IMR-90 (cell line): Measurements from ENCODE around the gene NCOA5. TPM values are rescaled to one million over a fixed set of nuclear protein-coding genes. Genes with fewer than 3 reads are reported as not detected.

ENCODE experiments used
- ATAC-seq: fragments of 200-7000 bp; cut with Tn5 transposase; 2 replicates; pipeline ENCODE4 v1.9.1; 2020; ENCODE audit warnings: low read depth, mild to moderate bottlenecking, moderate library complexity
- BruUV-seq: library from RNA; stranded (reverse); fragments of 400-500 nt; replicated peaks from 2 replicates; lab custom pipeline; 2021; lab: Mats Ljungman, UMichigan
- CTCF ChIA-PET: fragments of 300-600 bp; formaldehyde crosslinking; extraction: SDS; loops from one replicate; lab custom pipeline; 2021; ENCODE audit warnings: antibody characterized with exemption; lab: Yijun Ruan, JAX
- POLR2A ChIA-PET: fragments of 300-600 bp; sonication (Branson Sonifier 250); formaldehyde crosslinking; loops from one replicate; lab custom pipeline; 2022; ENCODE audit warnings: antibody characterized with exemption; ENCODE audit not compliant: unreplicated experiment; lab: Charles Lee
- DNase-seq: peaks from one replicate; pipeline ENCODE4 v3.0.0; 2013
- H2AFZ ChIP-seq: replicated peaks from 2 replicates; pipeline ENCODE3; 2013; ENCODE audit warnings: low read length, mild to moderate bottlenecking; ENCODE audit not compliant: poor library complexity
- H2AK5ac ChIP-seq: 2 replicates; pipeline ENCODE4 v1.6.1; 2013; ENCODE audit warnings: low read depth, low read length, inconsistent platforms
- H2AK9ac ChIP-seq: replicated peaks from 2 replicates; pipeline ENCODE3; 2013; ENCODE audit warnings: mild to moderate bottlenecking, low read depth, low read length, moderate library complexity; ENCODE audit not compliant: poor library complexity
- H2BK120ac ChIP-seq: 2 replicates; pipeline ENCODE4 v1.6.1; 2013; ENCODE audit warnings: low read depth, low read length, inconsistent platforms
- H2BK15ac ChIP-seq: 3 replicates; pipeline ENCODE4 v1.6.1; 2013; ENCODE audit warnings: low read depth, low read length, inconsistent platforms
- H2BK20ac ChIP-seq: 2 replicates; pipeline ENCODE4 v1.6.1; 2013; ENCODE audit warnings: low read depth, mild to moderate bottlenecking, inconsistent platforms, low read length, moderate library complexity
- H2BK5ac ChIP-seq: 2 replicates; pipeline ENCODE4 v1.6.1; 2013; ENCODE audit warnings: mild to moderate bottlenecking, low read depth, low read length, inconsistent platforms; ENCODE audit not compliant: poor library complexity, severe bottlenecking
- H3K14ac ChIP-seq: replicated peaks from 2 replicates; pipeline ENCODE4 v1.6.1; 2013; ENCODE audit warnings: low read depth, low read length, inconsistent platforms
- H3K18ac ChIP-seq: 2 replicates; pipeline ENCODE4 v1.6.1; 2013; ENCODE audit warnings: low read depth, low read length, control low read depth
- H3K23ac ChIP-seq: 2 replicates; pipeline ENCODE4 v1.6.1; 2013; ENCODE audit warnings: low read depth, low read length, inconsistent platforms
- H3K27ac ChIP-seq: 2 replicates; pipeline ENCODE4 v1.5.1; 2013; ENCODE audit warnings: mild to moderate bottlenecking, control low read depth, low read length; ENCODE audit not compliant: insufficient read depth
- H3K27me3 ChIP-seq: 2 replicates; pipeline ENCODE4 v1.6.1; 2013; ENCODE audit warnings: low read length; ENCODE audit not compliant: control insufficient read depth, insufficient read depth
- H3K36me3 ChIP-seq: 2 replicates; pipeline ENCODE4 v1.6.1; 2013; ENCODE audit warnings: low read length, mixed read lengths; ENCODE audit not compliant: control insufficient read depth, insufficient read depth
- H3K4ac ChIP-seq: 2 replicates; pipeline ENCODE4 v1.6.1; 2013; ENCODE audit warnings: low read depth, low read length, inconsistent platforms
- H3K4me1 ChIP-seq: 2 replicates; pipeline ENCODE4 v1.6.1; 2013; ENCODE audit warnings: low read length, mixed read lengths; ENCODE audit not compliant: control insufficient read depth, insufficient read depth
- H3K4me2 ChIP-seq: 2 replicates; pipeline ENCODE4 v1.6.1; 2013; ENCODE audit warnings: low read depth, mild to moderate bottlenecking, control low read depth, low read length, moderate library complexity
- H3K4me3 ChIP-seq: 2 replicates; pipeline ENCODE4 v1.5.1; 2013; ENCODE audit warnings: low read depth, mild to moderate bottlenecking, control low read depth, low read length, moderate library complexity; ENCODE audit not compliant: insufficient read depth
- H3K56ac ChIP-seq: 2 replicates; pipeline ENCODE4 v1.6.1; 2013; ENCODE audit warnings: low read length, inconsistent platforms; ENCODE audit not compliant: insufficient read depth; ENCODE audit errors: extremely low read depth
- H3K79me1 ChIP-seq, 2 experiments: 2 replicates each; pipeline ENCODE4 v1.6.1; 2013; ENCODE audit warnings: low read length in 2 of 2, inconsistent platforms in 1 of 2, low read depth in 1 of 2
- H3K9ac ChIP-seq: 2 replicates; pipeline ENCODE4 v1.6.1; 2013; ENCODE audit warnings: low read depth, low read length, control low read depth
- H3K9me1 ChIP-seq: 2 replicates; pipeline ENCODE4 v1.6.1; 2013; ENCODE audit warnings: low read length, inconsistent platforms; ENCODE audit not compliant: insufficient read depth
- H3K9me3 ChIP-seq: 2 replicates; pipeline ENCODE4 v1.6.1; 2013; ENCODE audit warnings: low read length; ENCODE audit not compliant: control insufficient read depth, insufficient read depth
- H4K20me1 ChIP-seq: 2 replicates; pipeline ENCODE4 v1.6.1; 2013; ENCODE audit warnings: low read length, inconsistent platforms; ENCODE audit not compliant: insufficient read depth
- H4K5ac ChIP-seq: 2 replicates; pipeline ENCODE4 v1.6.1; 2013; ENCODE audit warnings: mild to moderate bottlenecking, low read depth, low read length, control low read depth
- H4K8ac ChIP-seq, 2 experiments: 2 replicates each; pipeline ENCODE4 v1.6.1; 2013; ENCODE audit warnings: low read depth in 2 of 2, low read length in 2 of 2, control low read depth in 1 of 2, inconsistent platforms in 1 of 2
- H4K91ac ChIP-seq: 2 replicates; pipeline ENCODE4 v1.6.1; 2013; ENCODE audit warnings: low read depth, low read length, inconsistent platforms; ENCODE audit not compliant: insufficient read depth
- BHLHE40 ChIP-seq: fragments of 150-350 bp; IDR thresholded peaks from 2 replicates; pipeline ENCODE4 v1.6.1; 2016; ENCODE audit warnings: mild to moderate bottlenecking, low read depth, low read length
- NFE2L2 ChIP-seq: fragments of 150-350 bp; IDR thresholded peaks from 2 replicates; pipeline ENCODE4 v1.6.1; 2016; ENCODE audit warnings: low read depth, mild to moderate bottlenecking, low read length
- POLR2A ChIP-seq: IDR thresholded peaks from 2 replicates; pipeline ENCODE4 v1.6.1; 2012; ENCODE audit warnings: mild to moderate bottlenecking, low read depth, low read length
- USF2 ChIP-seq: fragments of 150-350 bp; IDR thresholded peaks from 2 replicates; pipeline ENCODE4 v1.6.1; 2017; ENCODE audit warnings: mild to moderate bottlenecking, antibody characterized with exemption, low read length, low read depth
- WGBS, 2 experiments: methylation state at CpG; one replicate each; pipeline versions ENCODE4 v1.1.5 to v1.1.7; 2013; ENCODE audit warnings: missing lambda C conversion rate in 2 of 2; ENCODE audit not compliant: insufficient read length in 1 of 2; ENCODE audit errors: extremely low coverage in 2 of 2; 5-methylcytosine and 5-hydroxymethylcytosine counted together
- dilution Hi-C: fragments of 300-500 bp; cut with HindIII; formaldehyde crosslinking; loops from one replicate; pipeline ENCODE4 v1.14.3; 2018; ENCODE audit warnings: low sequenced_read_pairs; ENCODE audit not compliant: unreplicated experiment
- in situ Hi-C: fragments of 300-500 bp; cut with MboI; formaldehyde crosslinking; loops from 3 replicates; pipeline ENCODE4 v1.14.3; 2019; ENCODE audit warnings: low sequenced_read_pairs, inconsistent platforms, mixed read lengths
- intact Hi-C: fragments of 100-400 bp; cut with micrococcal nuclease; formaldehyde crosslinking; loops from 2 replicates; pipeline ENCODE4 v1.10.0; 2022
- polyA plus RNA-seq, 3 experiments: library from polyadenylated mRNA; depleted of rRNA; stranded (reverse); fragments of >200 nt; gene quantifications; 2 replicates each; pipeline ENCODE4 v1.2.3, GENCODE V29; 2012; ENCODE audit warnings: low replicate concordance in 1 of 3
- total RNA-seq: library from RNA; depleted of rRNA; stranded (reverse); fragments of >200 nt; gene quantifications from 2 replicates; pipeline ENCODE4 v1.2.3, GENCODE V29; 2012
- TF ChIP-seq, protein P1 (sequence below): fragments of 150-350 bp; IDR thresholded peaks from 2 replicates; pipeline ENCODE4 v1.6.1; 2016; ENCODE audit warnings: low read depth, mild to moderate bottlenecking, low read length, moderate library complexity, borderline replicate concordance

NCOA5 gene
- total and polyA plus RNA-seq, 2 of the 4 experiments (the other 2 are of a cell fraction), result 17.4 to 20.6 TPM

DNA sequence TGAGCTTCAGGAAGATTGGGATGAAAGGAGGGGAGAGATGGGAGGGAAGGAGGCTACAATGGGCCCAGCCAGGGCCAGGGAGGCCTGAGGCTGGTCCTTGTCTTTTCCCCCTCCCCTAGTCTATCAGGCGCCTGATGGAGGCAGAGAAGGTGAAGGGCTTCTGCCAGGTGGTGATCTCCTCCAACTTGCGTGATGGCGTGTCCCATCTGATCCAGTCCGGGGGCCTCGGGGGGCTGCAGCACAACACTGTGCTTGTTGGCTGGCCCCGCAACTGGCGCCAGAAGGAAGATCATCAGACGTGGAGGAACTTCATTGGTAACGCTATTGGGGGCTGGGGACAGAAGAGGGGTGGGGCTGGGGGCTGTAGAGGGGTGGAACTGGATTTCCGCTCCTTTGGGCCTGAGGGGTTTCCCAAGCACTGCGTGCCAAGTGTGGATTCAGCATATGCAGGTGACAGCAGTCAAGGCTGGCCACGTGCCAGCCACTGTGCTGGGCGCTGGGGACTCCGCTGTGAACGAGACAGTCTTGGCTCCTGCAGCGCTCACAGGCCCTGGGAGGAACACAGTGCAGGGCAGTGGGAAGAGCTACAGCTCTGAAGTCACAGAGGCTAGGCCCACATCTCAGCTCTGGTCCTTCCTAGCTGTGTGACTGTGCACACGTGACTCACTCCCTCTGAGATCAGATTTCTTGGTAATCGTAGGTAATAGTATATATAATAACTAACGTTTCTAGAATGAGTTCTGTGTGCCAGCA, 38.0 kb downstream of the NCOA5 start:
- 67% methylated on average over 3 of the region's 19 CpGs; no CpG with 5 or more reads in 1 of the 2 experiments for WGBS, 2 experiments
- Histone ChIP-seq H3K27me3 (peaks cover 5% of the 10 kb centered on the region; the same call in 1 of the 2 replicates), H2BK120ac (no peak overlapping the region), H3K9me3 (no peaks in the 10 kb centered on the region), H2BK20ac (no peak overlapping the region), H3K9me1 (no peaks in the 10 kb centered on the region; the same call in 1 of the 2 replicates), H2AK5ac (no peak overlapping the region), H3K9ac (no peak overlapping the region), H2BK15ac (no peak overlapping the region), H3K18ac (no peak overlapping the region), H4K5ac (no peak overlapping the region), H3K27ac (no peak overlapping the region), H2AFZ (no peak overlapping the region), H3K23ac (no peak overlapping the region), H4K8ac (no peak overlapping the region), H3K36me3 (no peaks in the 10 kb centered on the region), H4K91ac (no peak overlapping the region), H3K4me3 (no peak overlapping the region), H3K4me1 (no peaks in the 10 kb centered on the region), H3K14ac (no peak overlapping the region), H2BK5ac (no peak overlapping the region), H3K4ac (no peak overlapping the region), H3K79me1 (no peaks in the 10 kb centered on the region), H3K4me2 (no peak overlapping the region), H3K56ac (no peak overlapping the region), H4K20me1 (peaks cover 3% of the 10 kb centered on the region; the same call in 1 of the 2 replicates), H2AK9ac (no peak overlapping the region)
- intact Hi-C loops, result no loop called here
- peak; percentile 55; the same call in 1 of the 2 replicates for TF ChIP-seq USF2
- TF ChIP-seq, protein P1, sequence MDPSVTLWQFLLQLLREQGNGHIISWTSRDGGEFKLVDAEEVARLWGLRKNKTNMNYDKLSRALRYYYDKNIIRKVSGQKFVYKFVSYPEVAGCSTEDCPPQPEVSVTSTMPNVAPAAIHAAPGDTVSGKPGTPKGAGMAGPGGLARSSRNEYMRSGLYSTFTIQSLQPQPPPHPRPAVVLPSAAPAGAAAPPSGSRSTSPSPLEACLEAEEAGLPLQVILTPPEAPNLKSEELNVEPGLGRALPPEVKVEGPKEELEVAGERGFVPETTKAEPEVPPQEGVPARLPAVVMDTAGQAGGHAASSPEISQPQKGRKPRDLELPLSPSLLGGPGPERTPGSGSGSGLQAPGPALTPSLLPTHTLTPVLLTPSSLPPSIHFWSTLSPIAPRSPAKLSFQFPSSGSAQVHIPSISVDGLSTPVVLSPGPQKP, result no peak
- TF ChIP-seq NFE2L2, result no peak
- TF ChIP-seq POLR2A, result no peak
- no peak for TF ChIP-seq BHLHE40
- POLR2A ChIA-PET, result no interaction called here
- no TSS peak for BruUV-seq
- DNase-seq (peak; percentile 15), ATAC-seq (no peak)
- CTCF ChIA-PET, result no interaction called here
- in situ Hi-C loops, result no loop called here
- dilution Hi-C loops, result no loop called here
